Fibroblast of lung (primary cell): ENCODE data around the gene STPG1. TPM values are rescaled to one million over a fixed set of nuclear protein-coding genes. Genes with fewer than 3 reads are reported as not detected.

Source experiments
- DNase-seq, 2 donors: peaks; one replicate each; pipeline versions ENCODE4 v3.0.0 to v3.0.0-alpha.2; 2010; ENCODE audit warnings: low read depth in 2 of 2
- H2AFZ ChIP-seq: 2 replicates; pipeline ENCODE4 v1.5.1; 2012; ENCODE audit warnings: low read length, control low read depth, inconsistent platforms
- H3K27ac ChIP-seq: 2 replicates; pipeline ENCODE4 v1.5.1; 2011; ENCODE audit warnings: low read length, control low read depth; ENCODE audit not compliant: insufficient read depth
- H3K27me3 ChIP-seq: 2 replicates; pipeline ENCODE4 v1.5.1; 2011; ENCODE audit warnings: mild to moderate bottlenecking, low read length; ENCODE audit not compliant: control insufficient read depth, insufficient read depth
- H3K36me3 ChIP-seq: 2 replicates; pipeline ENCODE4 v1.5.1; 2011; ENCODE audit warnings: low read length; ENCODE audit not compliant: control insufficient read depth, insufficient read depth
- H3K4me1 ChIP-seq: 2 replicates; pipeline ENCODE4 v1.5.1; 2011; ENCODE audit warnings: low read length; ENCODE audit not compliant: control insufficient read depth, insufficient read depth; ENCODE audit errors: extremely low read depth
- H3K4me2 ChIP-seq: 2 replicates; pipeline ENCODE4 v1.5.1; 2011; ENCODE audit warnings: low read length, control low read depth; ENCODE audit not compliant: insufficient read depth; ENCODE audit errors: extremely low read depth
- H3K4me3 ChIP-seq, 4 experiments: fragments of 200-600 bp in 1 of 4; sonication (generic) in 1 of 4; replicated peaks in 1 of 4; 2 replicates each; pipeline ENCODE4 v1.5.1; 2011 to 2016; ENCODE audit warnings: low read length in 4 of 4, low read depth in 3 of 4, mild to moderate bottlenecking in 3 of 4, control low read depth in 2 of 4, inconsistent platforms in 1 of 4, mixed read lengths in 1 of 4; ENCODE audit not compliant: insufficient read depth in 1 of 4; ENCODE audit errors: control extremely low read depth in 1 of 4
- H3K79me2 ChIP-seq: 2 replicates; pipeline ENCODE4 v1.5.1; 2012; ENCODE audit warnings: mild to moderate bottlenecking, low read length, inconsistent platforms; ENCODE audit not compliant: control insufficient read depth, insufficient read depth
- H3K9ac ChIP-seq: 2 replicates; pipeline ENCODE4 v1.5.1; 2011; ENCODE audit warnings: mild to moderate bottlenecking, low read length, control low read depth; ENCODE audit not compliant: insufficient read depth
- H3K9me3 ChIP-seq: 2 replicates; pipeline ENCODE4 v1.5.1; 2012; ENCODE audit warnings: low read depth, low read length; ENCODE audit not compliant: control insufficient read depth, insufficient read depth
- H4K20me1 ChIP-seq: 2 replicates; pipeline ENCODE4 v1.5.1; 2011; ENCODE audit warnings: low read length; ENCODE audit not compliant: control insufficient read depth, insufficient read depth; ENCODE audit errors: extremely low read depth
- CTCF ChIP-seq, 2 donors: IDR thresholded peaks in 1 of 2; conservative IDR thresholded peaks in 1 of 2; 1 replicate in 1 of 2; 2 replicates in 1 of 2; pipeline ENCODE4 v1.5.1; 2011 to 2012; ENCODE audit warnings: low read length in 2 of 2, control low read depth in 1 of 2, inconsistent platforms in 1 of 2, low read depth in 1 of 2, mild to moderate bottlenecking in 1 of 2
- EZH2 ChIP-seq: IDR thresholded peaks from 2 replicates; pipeline ENCODE4 v1.5.1; 2012; ENCODE audit warnings: low read length, control low read depth, mild to moderate bottlenecking; ENCODE audit errors: missing control alignments
- polyA plus RNA-seq, 2 donors: library from polyadenylated mRNA; depleted of rRNA in 1 of 2; stranded (reverse) in 1 of 2; unstranded in 1 of 2; fragments of >200 nt; gene quantifications; 2 replicates each; pipeline ENCODE4 v1.2.1, GENCODE V29; 2011 to 2012; ENCODE audit warnings: missing spikeins in 1 of 2
- total RNA-seq: library from RNA; depleted of rRNA; stranded (reverse); fragments of >200 nt; gene quantifications from 2 replicates; pipeline ENCODE4 v1.2.1, GENCODE V29; 2014

STPG1 gene
- total and polyA plus RNA-seq, 2 donors (not counting 1 experiment from before 2014, with no cell fraction given) = 7.9 to 8.5 TPM

- no peak for DNase-seq
- Histone ChIP-seq H3K36me3 (no peaks in the 10 kb centered on the region), H3K79me2 (no peaks in the 10 kb centered on the region), H2AFZ (no peak overlapping the region), H3K27me3 (no peaks in the 10 kb centered on the region), H3K4me1 (peaks cover 7% of the 10 kb centered on the region), H3K4me2 (no peak overlapping the region), H3K9me3 (no peaks in the 10 kb centered on the region), H3K27ac (no peak overlapping the region), H3K4me3 (no peak overlapping the region), H3K9ac (no peak overlapping the region), H4K20me1 (no peaks in the 10 kb centered on the region)
- TF ChIP-seq CTCF (conservative IDR thresholded peaks at IDR 0.05 in 1 of 2, IDR thresholded peaks at IDR 0.05 in 1 of 2; ENCODE audit: low read depth in 1 of 2, low read length in 2 of 2) (no peak), EZH2 (no peak)
These were observed 21.0 kb downstream of the STPG1 start for GRCh38 chr1:24392604-24392946.

GRCh38 chr1:24391882-24392603 is 21.5 kb downstream of the STPG1 start:
- Histone ChIP-seq H3K4me2 (peak overlapping the region; percentile 1), H4K20me1 (no peaks in the 10 kb centered on the region), H2AFZ (peak overlapping the region; percentile 64), H3K27me3 (no peaks in the 10 kb centered on the region), H3K9me3 (no peaks in the 10 kb centered on the region), H3K4me1 (peaks cover 7% of the 10 kb centered on the region), H3K27ac (peak overlapping the region; percentile 62), H3K9ac (peak overlapping the region; percentile 1), H3K4me3 (no peak overlapping the region), H3K79me2 (no peaks in the 10 kb centered on the region), H3K36me3 (no peaks in the 10 kb centered on the region)
- no peak for TF ChIP-seq EZH2
- TF ChIP-seq CTCF (conservative IDR thresholded peaks at IDR 0.05 in 1 of 2, IDR thresholded peaks at IDR 0.05 in 1 of 2; ENCODE audit: low read depth in 1 of 2, low read length in 2 of 2) = peak; percentile 70 to 87
- DNase-seq = peak; percentile 39 to 61

- peak; percentile 68 to 90 for DNase-seq
- Histone ChIP-seq H3K36me3 (no peaks in the 10 kb centered on the region), H3K9me3 (no peaks in the 10 kb centered on the region), H3K4me2 (peak overlapping the region; percentile 83), H4K20me1 (no peaks in the 10 kb centered on the region), H2AFZ (no peak overlapping the region), H3K27me3 (no peaks in the 10 kb centered on the region), H3K9ac (no peak overlapping the region), H3K27ac (peak overlapping the region; percentile 62), H3K79me2 (no peaks in the 10 kb centered on the region), H3K4me1 (peaks cover 7% of the 10 kb centered on the region), H3K4me3 (no peak overlapping the region)
- TF ChIP-seq EZH2 = no peak
- TF ChIP-seq CTCF (conservative IDR thresholded peaks at IDR 0.05 in 1 of 2, IDR thresholded peaks at IDR 0.05 in 1 of 2; ENCODE audit: low read depth in 1 of 2, low read length in 2 of 2) = peak; percentile 97 to 98
These were observed 22.4 kb downstream of the STPG1 start for GRCh38 chr1:24390924-24391782.
